ENCODE measurements around the gene KRT36. TPM values are rescaled to one million over a fixed set of nuclear protein-coding genes. Genes with fewer than 3 reads are reported as not detected.

The KRT36 gene
- total RNA-seq, 1 donor from 2014 or later, result not detected

GRCh38 chr17:41504246-41504977 is 14.7 kb upstream of the KRT36 start:
- Mint-ChIP-seq H3K36me3 (no peaks in the 10 kb centered on the region), H3K27ac (peak overlapping the region; percentile 3), H3K27me3 (ENCODE audit: low read depth) (peaks cover 3% of the 10 kb centered on the region), H3K9me3 (no peaks in the 10 kb centered on the region), H3K4me3 (no peak overlapping the region), H3K4me1 (peaks cover 66% of the 10 kb centered on the region)
- DNase-seq (ENCODE audit: low spot score in 2 of 2, unreplicated experiment in 2 of 2), result no peak
- no peak for TF ChIP-seq CTCF (IDR thresholded peaks at IDR 0.05; ENCODE audit: unreplicated experiment)

- H3K27ac Mint-ChIP-seq, result no peak overlapping the region
- DNase-seq (ENCODE audit: low spot score in 2 of 2, unreplicated experiment in 2 of 2), result no peak
- H3K9me3 Mint-ChIP-seq, result no peaks in the 10 kb centered on the region
- H3K27me3 Mint-ChIP-seq (ENCODE audit: low read depth), result peaks cover 3% of the 10 kb centered on the region
- H3K4me1 Mint-ChIP-seq, result peaks cover 70% of the 10 kb centered on the region
- no peak for TF ChIP-seq CTCF (IDR thresholded peaks at IDR 0.05; ENCODE audit: unreplicated experiment)
- H3K36me3 Mint-ChIP-seq, result no peaks in the 10 kb centered on the region
- no peak overlapping the region for H3K4me3 Mint-ChIP-seq
Measured at GRCh38 chr17:41503202-41503601, 13.5 kb upstream of the KRT36 start.

- no peaks in the 10 kb centered on the region for H3K36me3 Mint-ChIP-seq
- H3K9me3 Mint-ChIP-seq, result no peaks in the 10 kb centered on the region
- peaks cover 57% of the 10 kb centered on the region for H3K4me1 Mint-ChIP-seq
- peaks cover 3% of the 10 kb centered on the region for H3K27me3 Mint-ChIP-seq (ENCODE audit: low read depth)
- no peak for DNase-seq (ENCODE audit: low spot score in 2 of 2, unreplicated experiment in 2 of 2)
- no peak for TF ChIP-seq CTCF (IDR thresholded peaks at IDR 0.05; ENCODE audit: unreplicated experiment)
- H3K4me3 Mint-ChIP-seq, result no peak overlapping the region
- no peak overlapping the region for H3K27ac Mint-ChIP-seq
Measured at GRCh38 chr17:41500131-41500911, 10.6 kb upstream of the KRT36 start.

GRCh38 chr17:41499714-41500113 is 10.0 kb upstream of the KRT36 start:
- H3K36me3 Mint-ChIP-seq, result no peaks in the 10 kb centered on the region

GRCh38 chr17:41498276-41498675 is 8.6 kb upstream of the KRT36 start:
- H3K4me1 Mint-ChIP-seq, result peaks cover 47% of the 10 kb centered on the region
- no peak for DNase-seq (ENCODE audit: low spot score in 2 of 2, unreplicated experiment in 2 of 2)
- H3K9me3 Mint-ChIP-seq, result no peaks in the 10 kb centered on the region
- H3K36me3 Mint-ChIP-seq, result no peaks in the 10 kb centered on the region
- H3K27me3 Mint-ChIP-seq (ENCODE audit: low read depth), result peaks cover 3% of the 10 kb centered on the region
- no peak for TF ChIP-seq CTCF (IDR thresholded peaks at IDR 0.05; ENCODE audit: unreplicated experiment)
- no peak overlapping the region for H3K4me3 Mint-ChIP-seq
- no peak overlapping the region for H3K27ac Mint-ChIP-seq

More at GRCh38 chr17:41499714-41500113, 10.0 kb upstream of the KRT36 start:
- Mint-ChIP-seq H3K27me3 (ENCODE audit: low read depth) (peaks cover 3% of the 10 kb centered on the region), H3K4me3 (no peak overlapping the region), H3K4me1 (peaks cover 55% of the 10 kb centered on the region), H3K27ac (no peak overlapping the region), H3K9me3 (no peaks in the 10 kb centered on the region)
- no peak for DNase-seq (ENCODE audit: low spot score in 2 of 2, unreplicated experiment in 2 of 2)
- no peak for TF ChIP-seq CTCF (IDR thresholded peaks at IDR 0.05; ENCODE audit: unreplicated experiment)

Data from mesothelial cell of epicardium (in vitro differentiated cells).